ENCODE measurements around the gene NDRG2. TPM values are rescaled to one million over a fixed set of nuclear protein-coding genes. Genes with fewer than 3 reads are reported as not detected.
A peak's percentile ranks its signal among the peaks of the same experiment; 100 is the strongest.
"Not testable (repeated sequence)": the region's sequence is repeated elsewhere in the genome, so short reads cannot be mapped to it uniquely, and the experiment has no call there.

Gene NDRG2
- total RNA-seq, 1 donor from 2014 or later, result 3.6 TPM

- peak; percentile 10 to 61 for DNase-seq (ENCODE audit: low read depth in 2 of 2)
Measured at GRCh38 chr14:21056520-21057163, 31.8 kb upstream of the NDRG2 start.

GRCh38 chr14:21055432-21056117, 30.7 kb upstream of the NDRG2 start:
- no peak for DNase-seq (ENCODE audit: low read depth in 2 of 2)

- no peak for DNase-seq (ENCODE audit: low read depth in 2 of 2)
Measured at GRCh38 chr14:21054768-21055145, 29.9 kb upstream of the NDRG2 start.

- DNase-seq (ENCODE audit: low read depth in 2 of 2), result no peak
Measured at GRCh38 chr14:21054123-21054767, 29.4 kb upstream of the NDRG2 start.

DNA sequence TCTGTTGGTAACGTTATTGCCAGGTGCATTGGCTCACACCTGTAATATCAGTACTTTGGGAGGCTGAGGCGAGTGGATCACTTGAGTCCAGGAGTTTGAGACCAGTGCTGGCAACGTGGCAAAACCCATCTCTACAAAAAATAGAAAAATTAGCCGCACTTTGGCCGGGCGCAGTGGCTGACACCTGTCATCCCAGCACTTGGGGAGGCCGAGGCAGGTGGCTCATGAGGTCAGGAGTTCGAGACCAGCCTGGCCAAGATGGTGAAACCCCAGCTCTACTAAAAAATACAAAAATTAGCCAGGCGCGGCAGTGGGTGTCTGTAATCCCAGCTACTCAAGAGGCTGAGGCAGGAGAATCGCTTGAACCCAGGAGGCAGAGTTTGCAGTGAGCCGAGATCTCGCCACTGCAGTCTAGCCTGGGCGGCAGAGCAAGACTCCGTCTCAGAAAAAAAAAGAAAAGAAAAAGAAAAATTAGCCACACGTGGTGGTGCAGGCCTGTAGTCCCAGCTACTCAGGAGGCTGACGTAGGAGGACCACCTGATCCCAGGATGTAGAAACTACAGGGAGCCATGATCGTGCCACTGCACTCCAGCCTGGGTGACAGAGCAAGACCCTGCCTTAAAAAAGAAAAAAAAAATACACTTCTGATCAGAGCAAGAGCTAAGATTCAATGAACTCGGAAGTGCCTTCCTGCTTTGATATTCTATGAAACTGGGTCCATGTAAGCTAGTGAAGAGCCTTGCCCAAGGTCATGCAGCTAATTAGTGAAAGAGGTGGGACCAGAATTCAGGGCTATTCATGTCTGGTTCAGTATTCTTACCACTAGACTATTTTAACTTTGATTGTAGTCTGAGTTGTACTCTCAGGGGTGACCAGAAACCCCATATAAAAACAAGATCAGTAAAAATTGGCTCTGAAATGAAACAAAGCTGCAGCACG, 28.6 kb upstream of the NDRG2 start:
- no peak for DNase-seq (ENCODE audit: low read depth in 2 of 2)

DNA sequence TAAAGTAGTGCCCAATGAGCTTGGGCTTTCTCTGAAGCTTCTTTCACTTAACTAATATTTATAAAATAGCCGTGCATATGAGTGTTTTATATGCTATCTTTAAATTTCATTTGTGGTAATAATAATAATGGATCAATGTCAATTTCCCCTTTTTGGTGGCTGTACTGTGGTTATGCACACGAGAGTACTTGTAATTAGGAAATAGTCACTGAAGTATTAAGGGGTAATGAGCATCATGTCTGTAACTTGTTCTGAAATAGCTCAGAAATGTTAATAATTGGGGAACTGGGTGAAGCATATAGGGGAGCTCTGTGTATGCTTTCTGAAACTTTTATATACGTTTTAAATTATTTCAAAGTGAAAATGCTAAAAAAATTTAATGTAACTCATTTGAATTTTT, 25.7 kb upstream of the NDRG2 start:
- DNase-seq (ENCODE audit: low read depth in 2 of 2), result no peak

- DNase-seq (ENCODE audit: low read depth in 2 of 2), result no peak
Measured at GRCh38 chr14:21049271-21049673, 24.4 kb upstream of the NDRG2 start.

- DNase-seq (ENCODE audit: low read depth in 2 of 2), result peak in 1 of 2 donors; percentile 41
Measured at GRCh38 chr14:21048638-21049037, 23.8 kb upstream of the NDRG2 start.

DNA sequence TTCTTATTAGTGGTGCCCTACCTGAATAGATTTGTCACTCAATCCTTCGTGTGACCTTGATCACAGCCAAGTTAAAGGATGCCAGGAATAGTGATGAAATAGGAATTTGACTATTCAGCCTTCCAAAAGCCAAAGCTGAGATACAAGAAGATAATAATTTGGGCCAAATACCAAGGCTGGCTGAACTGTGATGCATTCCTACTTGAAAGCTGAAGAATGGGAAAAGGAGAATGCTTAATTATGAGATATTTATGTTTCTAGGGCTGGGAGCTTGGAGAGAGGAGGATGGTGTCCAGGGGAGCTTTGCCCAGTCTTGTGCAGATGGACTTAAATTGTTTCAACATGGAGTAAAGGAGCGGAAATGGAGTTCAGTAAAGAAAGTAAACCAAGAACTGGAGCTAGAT, 22.5 kb upstream of the NDRG2 start:
- DNase-seq (ENCODE audit: low read depth in 2 of 2), result no peak

DNA sequence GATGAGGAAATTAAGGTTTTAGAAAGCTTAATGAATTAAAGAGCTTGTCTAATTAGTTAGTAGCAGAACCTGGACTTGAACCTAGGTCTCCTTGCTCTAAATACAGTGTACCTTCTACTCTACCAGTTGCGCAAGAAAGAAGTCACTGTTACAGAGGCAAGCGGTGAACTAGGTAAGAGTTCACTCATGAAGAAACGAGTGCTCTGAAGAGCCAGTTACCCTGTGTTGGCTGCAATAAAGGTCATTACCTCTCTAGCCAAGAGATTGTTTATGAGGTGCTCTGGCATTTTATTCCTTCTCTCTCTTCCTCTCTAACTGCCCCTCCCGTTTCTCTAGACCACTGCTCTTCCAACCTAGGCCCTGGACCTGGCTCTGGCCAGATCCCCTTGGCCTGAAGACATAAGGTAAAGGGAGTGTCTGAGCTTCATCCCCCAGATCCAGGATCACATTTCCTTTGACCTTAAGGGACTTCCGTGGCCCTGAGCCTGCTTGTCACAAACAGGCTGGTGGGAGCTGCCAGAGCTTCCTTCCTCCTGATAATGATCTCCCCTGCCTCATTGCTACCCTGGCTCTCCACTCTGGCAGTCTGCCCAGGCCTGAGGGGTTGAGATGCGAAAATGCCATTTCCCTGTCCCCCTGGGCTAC, 19.2 kb upstream of the NDRG2 start:
- DNase-seq (ENCODE audit: low read depth in 2 of 2), result peak in 1 of 2 donors; percentile 45

DNA sequence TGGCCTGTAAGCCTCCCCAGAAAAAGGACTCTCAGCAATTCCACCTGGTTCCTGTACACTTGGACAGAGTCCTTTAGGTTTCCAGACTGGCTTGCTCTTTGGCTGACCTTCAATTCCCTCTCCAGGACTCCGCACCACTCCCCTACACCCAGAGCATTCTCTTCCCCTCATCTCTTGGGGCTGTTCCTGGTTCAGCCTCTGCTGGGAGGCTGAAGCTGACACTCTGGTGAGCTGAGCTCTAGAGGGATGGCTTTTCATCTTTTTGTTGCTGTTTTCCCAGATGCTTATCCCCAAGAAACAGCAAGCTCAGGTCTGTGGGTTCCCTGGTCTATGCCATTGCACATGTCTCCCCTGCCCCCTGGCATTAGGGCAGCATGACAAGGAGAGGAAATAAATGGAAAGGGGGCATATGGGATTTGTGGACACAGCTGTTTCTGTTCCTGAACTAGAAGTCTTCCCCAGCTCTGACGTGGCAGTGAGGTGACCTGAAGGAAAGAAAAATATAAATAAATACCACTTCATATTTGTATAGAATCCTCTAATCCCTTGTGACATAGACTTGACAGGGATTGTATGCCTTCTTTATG, 18.6 kb upstream of the NDRG2 start:
- no peak for DNase-seq (ENCODE audit: low read depth in 2 of 2)

DNA sequence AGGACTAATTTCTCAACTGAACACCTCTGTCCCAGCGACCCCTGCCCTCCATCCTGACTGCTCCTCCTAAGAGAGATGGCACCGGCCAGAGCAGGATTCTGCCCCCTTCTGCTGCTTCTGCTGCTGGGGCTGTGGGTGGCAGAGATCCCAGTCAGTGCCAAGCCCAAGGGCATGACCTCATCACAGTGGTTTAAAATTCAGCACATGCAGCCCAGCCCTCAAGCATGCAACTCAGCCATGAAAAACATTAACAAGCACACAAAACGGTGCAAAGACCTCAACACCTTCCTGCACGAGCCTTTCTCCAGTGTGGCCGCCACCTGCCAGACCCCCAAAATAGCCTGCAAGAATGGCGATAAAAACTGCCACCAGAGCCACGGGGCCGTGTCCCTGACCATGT, 18.1 kb upstream of the NDRG2 start:
- DNase-seq (ENCODE audit: low read depth in 2 of 2), result no peak

GRCh38 chr14:21041676-21042433, 17.0 kb upstream of the NDRG2 start, which contains the start of gene RNASE7:
RNASE7 (plus strand) TSS chr14:21042362; CDS start chr14:21042993, 631 bp downstream.
- DNase-seq (ENCODE audit: low read depth in 2 of 2), result peak; percentile 12 to 44

DNA sequence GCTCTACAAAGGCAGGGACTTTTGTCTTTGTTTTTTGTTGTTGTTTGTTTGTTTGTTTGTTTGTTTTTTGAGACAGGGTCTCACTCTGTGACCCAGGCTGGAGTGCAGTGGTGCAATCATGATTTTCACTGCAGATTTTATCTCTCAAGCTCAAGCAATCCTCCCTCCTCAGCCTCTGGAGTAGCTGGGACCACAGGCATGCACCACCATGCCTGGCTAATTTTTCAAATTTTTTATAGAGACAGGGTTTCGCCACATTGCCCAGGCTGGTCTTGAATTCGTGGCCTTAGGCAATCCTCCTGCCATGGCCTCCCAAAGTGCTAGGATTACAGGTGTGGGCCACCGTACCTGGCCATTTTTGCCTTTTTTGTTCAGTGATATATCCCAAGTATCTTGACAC, 16.1 kb upstream of the NDRG2 start:
- not testable (repeated sequence) for DNase-seq (ENCODE audit: low read depth in 2 of 2)

- no peak for DNase-seq (ENCODE audit: low read depth in 2 of 2)
Measured at GRCh38 chr14:21040370-21040925, 15.6 kb upstream of the NDRG2 start.

DNA sequence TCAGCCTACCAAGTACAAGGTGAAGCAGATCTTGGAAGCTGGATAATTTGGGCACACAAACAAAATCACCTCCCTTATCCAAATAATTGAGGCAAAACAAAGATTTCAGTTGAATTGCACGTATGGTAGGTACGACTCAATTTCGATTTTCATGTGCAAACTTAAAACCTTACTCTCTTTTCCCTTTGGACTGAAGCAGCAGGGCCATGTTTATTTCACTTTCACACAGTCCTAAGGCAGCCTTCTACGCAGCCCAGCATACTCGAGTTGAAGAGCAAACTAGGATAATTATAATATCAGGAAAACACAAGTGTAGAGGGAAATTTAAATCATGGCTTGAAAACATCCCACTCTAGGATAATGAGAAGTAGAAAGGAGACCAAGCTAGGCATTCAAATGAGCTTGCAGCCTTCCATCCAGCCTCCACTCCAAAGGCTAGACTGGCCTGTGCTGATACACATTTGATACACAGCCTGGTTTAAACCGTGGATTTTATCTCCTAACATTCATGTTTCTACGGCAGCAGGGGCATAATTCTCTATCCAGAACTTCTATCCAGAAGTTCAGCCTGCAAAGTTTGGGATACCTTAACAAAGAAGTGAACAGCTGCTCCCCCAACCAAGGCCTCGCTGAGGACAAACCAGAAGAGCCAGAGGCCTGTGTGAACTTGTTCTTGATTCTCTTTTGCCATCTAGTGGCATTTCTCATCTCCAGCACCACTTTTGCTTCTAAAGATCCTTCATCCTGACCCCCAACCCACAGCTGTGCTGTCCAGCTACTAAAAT, 14.9 kb upstream of the NDRG2 start:
- DNase-seq (ENCODE audit: low read depth in 2 of 2), result peak; percentile 58 to 80

DNA sequence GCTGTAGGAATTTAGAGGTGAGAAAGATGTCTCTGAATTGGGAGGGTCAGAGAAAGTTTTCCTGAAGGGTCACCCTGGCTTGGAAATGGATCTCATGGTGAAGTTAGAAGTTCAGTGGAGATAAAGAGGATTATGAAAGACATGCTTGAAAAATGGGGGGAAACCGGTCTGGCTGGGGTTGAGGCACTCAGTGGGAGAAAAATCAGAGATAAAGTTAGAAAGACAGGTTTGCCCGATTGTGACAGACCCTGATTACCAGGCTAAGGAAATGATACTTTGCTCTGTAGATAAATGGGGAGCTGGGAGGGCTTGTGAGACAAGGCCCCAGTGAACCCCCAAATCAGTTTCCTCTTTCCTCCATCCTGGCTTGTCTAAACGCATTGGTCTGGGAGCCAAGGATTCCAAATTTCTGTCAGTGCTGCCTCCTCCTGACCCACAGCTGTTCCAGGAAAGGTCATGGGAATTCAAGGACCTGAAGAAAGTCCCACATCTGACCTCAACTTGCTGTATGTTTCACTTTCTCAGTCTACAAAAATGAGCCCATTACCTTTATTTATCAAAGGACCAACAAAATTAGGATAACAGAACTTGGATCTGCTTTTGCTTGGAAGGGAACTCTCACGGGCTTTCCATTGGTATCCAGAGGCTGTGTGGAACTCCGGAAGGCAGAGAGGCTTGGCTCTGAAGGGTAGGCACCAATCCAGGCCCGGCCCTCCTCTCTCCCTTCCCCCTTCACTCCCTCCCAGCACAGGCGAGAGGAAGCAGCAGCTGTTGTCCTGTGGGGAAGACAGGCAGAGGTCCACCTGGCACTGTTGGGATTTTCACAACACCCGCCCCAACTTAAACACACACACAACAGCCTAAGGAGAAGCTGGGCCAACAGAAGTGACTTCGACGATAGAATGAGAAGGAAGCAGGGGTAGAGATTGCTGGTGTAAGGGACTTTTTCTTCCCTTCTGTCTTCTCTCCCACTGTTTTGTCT, 13.9 kb upstream of the NDRG2 start:
- DNase-seq (ENCODE audit: low read depth in 2 of 2), result peak; percentile 39 to 78

DNA sequence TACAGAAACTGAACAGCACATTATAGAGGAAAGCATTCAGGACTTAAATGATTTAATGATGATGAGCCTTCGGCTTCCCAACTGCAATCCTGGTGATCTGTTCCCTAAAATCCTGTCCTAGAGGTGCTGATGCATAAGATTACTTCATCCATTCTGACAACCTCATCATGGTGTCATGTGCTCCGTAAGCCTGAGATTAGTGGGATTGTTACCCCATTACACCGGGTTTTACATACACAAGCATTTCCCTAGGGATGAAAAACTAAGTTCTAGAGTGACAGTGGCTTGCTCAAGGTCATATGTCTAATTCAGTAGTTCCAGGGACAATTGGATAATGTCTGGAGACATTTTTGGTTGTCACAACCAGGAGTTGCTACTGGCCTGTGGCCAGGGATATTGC, 12.3 kb upstream of the NDRG2 start:
- no peak for DNase-seq (ENCODE audit: low read depth in 2 of 2)
